Epidermal melanocyte (primary cell): ENCODE measurements around the gene MOB3C.
A peak's percentile ranks its signal among the peaks of the same experiment; 100 is the strongest.

Experiments
- DNase-seq: peaks from one replicate; pipeline ENCODE4 v3.0.0; 2011; ENCODE audit warnings: low spot score; ENCODE audit not compliant: insufficient read length

The MOB3C gene

DNA sequence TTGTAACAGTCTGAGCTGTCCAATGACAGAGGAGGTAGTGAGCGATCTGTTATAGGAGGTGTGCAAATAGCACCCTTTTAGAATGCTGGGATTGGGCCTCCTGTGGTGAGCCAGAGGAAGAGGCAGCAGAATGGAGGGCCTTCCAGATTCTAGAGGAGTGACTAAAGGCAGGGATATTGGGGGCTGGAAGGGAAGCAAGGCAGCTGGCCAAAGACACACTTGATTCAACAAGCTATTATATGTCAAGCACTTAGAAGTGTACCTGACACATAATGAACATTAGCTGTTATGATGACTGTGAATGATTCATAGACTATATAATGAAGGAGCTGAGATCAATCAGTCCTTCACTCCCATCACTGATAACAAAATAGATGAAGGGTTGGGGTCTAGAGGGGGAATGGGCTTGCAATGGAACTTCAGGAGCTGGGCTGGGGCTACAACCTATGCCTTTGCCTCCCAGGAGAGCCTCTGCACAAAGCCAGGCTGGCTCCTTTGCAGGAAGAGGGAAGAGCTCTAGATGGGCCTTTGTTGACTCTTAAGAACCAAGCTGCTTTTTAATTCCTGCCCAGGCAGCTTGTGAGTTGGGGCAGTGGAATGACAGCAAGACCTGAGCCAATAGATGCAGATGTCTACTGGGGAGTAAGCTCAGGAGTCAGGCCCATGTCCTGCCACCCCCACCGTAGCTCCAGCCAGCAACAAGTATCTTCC lies 10.2 kb downstream of the MOB3C start:
- DNase-seq = no peak

DNA sequence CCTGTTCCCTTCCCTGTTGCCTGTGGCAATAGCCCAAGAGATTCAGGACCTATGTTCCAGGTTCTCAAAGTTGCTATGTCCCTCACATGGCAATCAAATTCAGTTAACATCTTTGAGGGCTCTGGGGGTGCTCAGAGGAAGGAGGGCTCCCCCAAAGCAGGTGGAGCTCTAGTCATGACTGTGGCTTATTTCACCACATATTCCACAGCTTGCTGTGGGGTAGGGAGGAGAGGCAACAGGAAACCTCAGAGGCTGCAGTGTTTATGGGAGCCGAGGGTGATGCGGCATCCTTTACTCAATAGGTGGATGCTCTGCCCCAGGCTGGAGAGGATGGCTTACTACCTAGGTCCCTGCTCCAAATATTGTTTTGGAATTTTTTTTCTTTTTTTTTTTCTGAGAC lies 11.4 kb downstream of the MOB3C start:
- DNase-seq = no peak

DNA sequence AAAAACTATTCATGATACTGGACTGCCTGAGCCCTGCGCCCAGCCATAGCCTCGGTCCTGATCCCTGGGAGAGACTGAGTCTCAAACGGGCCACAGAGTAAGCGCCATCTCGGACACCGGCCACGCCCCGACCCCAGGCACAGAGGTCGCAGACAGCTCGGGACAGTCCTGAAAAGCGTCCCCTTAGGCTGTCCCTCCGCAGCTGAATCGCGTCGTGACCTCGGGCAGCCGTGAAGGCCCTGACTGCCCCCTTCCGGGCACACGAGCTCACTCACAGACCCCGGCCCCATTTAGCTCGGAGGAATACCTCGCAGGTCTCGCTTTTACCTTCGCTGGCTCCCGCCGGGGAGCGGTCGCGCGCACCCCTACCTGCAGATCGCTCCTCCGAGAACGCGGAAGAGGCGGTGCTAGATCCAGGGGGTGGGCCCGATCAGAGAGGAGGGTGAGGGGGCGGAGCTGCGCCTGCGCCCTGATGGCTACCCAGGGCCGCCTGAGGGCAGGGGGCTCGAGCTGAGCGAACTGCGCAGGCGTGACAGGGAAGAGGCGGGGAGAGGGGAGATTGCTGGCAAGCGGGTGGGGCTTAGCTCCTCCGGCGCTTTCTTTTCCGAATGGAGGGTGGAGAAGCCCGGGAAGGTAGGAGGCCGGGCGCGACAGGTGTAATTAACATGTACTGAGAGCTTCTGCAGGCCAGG lies 12.6 kb downstream of the MOB3C start, which contains the start of gene MKNK1:
MKNK1 (minus strand) TSS at position 411 of the 692 bp plus-strand sequence. CDS start 20,941 bp downstream, outside the sequence.
- peak; percentile 99 for DNase-seq

DNA sequence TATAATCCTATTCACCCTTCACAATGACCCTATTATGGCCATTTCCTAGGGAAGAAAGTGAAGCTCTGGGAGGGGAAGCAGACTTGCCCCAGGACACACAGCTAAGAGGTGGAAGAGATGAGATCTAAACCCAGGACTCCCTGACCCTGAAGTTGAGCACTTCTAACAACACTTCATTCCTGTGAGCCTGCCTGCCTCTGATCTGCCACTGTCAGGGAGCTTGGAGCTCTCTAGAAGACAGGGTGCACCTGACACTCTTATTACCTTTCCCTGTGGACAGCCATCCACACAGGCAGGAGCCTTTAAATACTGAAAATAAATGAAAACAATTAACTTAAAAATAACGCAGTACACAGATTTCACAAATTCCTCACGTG lies 13.1 kb downstream of the MOB3C start:
- no peak for DNase-seq

DNA sequence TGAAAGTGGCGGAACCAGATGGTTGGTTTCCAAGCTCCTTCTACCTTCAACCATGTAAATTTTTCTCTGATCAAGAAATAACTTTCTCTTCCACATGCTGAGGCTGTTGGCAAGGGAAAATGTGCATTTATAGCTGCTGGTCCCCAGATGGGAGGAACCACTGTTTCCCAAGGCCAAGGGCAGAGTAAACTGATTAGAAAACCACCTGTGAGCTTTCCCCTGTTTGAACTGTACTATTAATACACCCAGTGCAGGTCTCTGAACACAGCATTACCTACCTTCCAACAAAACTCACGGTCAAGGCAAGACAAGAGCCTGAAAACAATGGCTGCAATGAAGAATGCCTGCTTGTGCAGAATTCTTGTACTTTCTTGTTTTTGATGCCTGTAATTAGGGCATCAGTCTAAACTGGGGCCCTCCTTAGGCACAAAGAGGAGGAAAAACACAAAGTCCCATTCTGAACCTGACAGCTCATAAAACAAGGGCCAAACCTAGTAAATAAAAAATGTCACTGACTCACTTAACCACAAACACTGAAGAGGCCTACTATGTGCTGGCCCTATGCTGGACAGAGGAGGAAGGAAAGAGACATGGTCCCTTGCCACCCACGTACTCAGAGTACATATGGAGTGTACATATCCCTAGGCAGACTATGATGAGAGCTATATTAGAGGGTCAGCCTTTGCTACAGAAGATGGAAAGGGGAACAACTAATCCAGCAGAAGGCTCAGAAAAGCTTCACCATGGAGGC lies 15.2 kb downstream of the MOB3C start:
- DNase-seq = no peak

DNA sequence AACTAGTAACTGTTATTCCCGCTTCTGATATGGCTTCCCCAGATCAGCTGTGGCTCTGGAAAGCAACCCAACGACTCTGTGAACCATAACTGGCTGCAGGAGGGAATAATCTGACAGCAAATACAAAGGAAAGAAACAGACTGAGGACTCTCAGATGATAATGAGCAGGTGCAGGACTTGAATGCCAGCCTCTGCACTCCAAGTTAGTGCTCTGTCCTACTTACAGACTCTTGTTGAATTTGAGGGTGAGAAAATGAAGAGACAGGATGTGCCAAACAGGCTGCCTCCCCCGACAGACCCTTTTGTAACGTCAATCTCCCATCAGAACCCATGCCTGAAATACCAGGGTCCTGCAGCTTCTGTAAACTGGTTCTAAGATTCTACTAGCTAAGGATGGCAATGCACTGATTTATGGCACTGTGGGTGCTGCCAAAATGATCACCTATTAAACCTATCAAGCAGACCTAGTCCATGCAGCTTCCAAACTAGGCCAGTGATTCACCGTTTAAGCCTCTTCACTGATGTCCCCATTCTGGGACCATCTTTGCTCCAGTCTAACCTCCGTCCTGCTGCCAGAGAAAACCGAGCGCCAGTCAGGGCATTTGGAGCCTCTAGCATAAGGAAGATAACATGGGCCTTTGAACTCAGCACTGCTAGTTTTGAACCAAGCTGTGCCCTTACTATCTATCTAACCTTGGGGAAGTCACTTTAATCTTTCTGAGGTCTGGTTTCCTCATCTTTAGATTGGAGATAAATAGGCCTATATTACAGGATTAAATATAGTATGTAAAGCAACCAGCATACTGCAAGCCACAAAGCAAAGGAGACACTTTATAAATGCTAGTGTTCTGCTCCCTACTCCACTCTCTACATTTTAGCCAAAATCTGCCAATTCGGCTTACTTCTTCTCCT lies 17.3 kb downstream of the MOB3C start:
- no peak for DNase-seq

DNA sequence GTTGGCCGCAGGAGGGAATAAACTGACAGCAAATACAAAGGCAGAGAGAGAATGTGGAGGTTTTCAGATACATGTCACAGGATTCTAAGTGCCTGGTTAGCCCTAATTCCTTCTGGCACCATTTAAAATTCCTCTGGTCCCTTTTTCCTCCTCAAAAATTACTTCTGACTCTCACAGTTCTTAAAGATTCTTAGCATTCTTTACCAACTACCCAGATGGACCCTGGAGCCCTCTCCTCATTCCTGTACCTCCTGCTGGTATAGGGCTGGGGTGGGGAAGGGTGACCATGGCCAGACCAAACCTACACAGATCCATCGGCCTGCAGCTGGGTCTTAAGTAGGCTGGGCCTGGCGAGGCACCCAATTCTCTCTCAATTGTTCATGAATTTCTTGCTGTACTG lies 19.8 kb downstream of the MOB3C start:
- DNase-seq = no peak

DNA sequence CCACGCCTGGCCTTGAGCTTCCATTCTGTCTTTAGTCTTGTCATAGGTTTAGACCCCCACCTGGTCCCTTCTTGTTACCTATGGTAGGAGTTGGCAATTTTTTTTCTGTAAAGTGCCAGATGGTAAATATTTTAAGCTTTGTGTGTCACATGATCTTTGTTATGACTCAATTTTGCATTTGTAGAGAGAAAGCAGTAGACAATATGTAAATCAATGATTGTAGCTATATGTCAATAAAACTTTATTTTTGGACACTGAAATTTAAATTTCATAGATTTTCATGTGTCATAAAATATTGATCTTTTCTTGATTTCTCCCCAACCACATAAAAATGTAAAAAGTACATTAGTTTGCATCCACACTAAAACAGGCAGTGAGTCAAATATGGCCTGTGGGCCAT lies 20.6 kb downstream of the MOB3C start:
- no peak for DNase-seq

DNA sequence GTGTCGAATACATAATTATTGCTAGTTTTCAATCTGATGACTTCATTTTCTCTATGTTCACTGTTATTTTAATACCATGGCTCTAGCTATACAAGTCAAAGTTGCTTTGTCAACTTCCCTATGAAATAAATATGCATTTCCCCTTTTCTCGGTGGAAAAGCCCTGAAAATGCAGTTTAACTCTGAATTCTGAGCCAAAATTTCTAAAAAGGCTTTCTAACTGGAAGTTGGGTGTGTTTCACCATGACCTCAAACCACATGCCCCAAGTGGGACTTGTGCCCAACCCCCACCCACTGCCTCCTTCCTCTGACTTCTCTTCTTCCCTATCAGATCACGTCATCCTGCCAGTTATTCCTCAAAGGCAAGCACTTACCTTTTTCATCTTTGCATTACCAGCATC lies 21.5 kb downstream of the MOB3C start:
- DNase-seq = no peak

DNA sequence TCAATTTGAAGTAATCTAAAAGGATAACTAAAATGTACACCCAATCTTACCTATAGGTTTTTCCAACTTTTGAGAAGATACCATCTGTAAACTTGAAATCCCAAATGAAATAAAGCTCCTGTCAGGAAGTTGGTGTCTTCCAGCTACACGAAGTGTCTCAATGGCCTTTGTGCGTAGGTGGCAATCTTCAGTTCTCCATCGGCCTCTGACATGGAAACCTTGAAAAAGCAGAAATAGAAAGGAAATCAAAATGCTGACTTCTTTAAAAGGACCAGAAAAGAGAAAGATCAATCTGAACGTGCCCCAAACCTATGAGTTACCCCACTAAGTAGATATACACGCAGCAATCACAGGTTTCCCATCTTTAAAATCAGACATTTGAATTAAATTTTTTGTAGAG lies 22.5 kb downstream of the MOB3C start:
- no peak for DNase-seq

DNA sequence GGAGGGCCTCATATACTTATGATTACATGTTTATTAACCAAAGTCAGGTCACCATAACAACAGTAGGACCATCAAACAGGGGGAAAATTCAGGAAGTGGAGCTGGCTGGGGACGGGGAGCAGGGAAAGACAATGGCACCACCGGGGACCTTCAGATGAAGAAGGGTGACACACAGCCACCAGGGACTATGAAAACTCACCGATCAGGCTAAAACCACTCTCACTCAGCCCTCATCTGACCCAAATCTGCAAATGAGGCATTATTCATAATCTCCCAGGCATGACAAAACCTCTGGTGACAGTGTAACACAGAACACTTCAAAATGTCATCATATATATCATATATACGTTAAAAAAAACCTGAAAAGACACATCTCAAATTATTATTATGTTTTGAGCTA lies 23.8 kb downstream of the MOB3C start:
- DNase-seq = no peak

DNA sequence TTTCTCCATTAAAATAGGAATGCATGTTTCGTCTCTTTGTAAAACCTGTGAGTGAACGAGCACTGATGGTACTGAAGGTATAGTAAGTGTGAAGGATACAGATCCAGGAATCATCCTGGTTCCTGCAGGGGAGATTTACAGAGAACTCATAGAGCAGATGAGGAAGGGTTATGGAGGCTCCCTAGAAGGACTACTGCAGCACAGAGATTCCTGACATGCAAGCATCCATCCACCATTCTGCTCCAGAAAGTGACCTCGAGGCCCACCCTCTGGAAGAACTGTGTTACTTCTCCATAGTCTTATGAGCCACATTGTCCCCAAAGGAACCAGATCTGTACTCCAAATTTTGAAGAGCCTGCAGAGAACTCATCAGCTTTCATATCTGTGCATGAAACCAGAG lies 27.1 kb downstream of the MOB3C start:
- DNase-seq = no peak

DNA sequence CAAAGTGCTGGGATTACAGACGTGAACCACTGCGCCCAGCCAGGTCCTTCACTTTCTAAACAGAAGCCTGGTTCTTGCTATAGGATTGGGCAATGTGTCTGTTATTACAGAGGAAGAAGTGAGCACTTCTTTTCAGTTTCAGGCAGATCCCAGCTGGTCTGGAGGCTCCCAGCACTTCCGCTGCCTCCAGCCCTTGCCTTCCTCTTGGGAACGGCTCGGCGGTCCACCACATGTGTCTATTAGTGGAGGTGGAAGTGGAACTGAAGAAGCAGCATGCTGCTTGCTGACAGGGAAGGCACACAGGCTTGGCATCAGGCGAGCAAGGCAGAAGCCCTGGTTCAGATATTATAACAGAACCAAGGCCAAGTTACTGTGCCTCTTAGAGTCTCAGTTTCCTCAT lies 29.5 kb downstream of the MOB3C start:
- DNase-seq = no peak

DNA sequence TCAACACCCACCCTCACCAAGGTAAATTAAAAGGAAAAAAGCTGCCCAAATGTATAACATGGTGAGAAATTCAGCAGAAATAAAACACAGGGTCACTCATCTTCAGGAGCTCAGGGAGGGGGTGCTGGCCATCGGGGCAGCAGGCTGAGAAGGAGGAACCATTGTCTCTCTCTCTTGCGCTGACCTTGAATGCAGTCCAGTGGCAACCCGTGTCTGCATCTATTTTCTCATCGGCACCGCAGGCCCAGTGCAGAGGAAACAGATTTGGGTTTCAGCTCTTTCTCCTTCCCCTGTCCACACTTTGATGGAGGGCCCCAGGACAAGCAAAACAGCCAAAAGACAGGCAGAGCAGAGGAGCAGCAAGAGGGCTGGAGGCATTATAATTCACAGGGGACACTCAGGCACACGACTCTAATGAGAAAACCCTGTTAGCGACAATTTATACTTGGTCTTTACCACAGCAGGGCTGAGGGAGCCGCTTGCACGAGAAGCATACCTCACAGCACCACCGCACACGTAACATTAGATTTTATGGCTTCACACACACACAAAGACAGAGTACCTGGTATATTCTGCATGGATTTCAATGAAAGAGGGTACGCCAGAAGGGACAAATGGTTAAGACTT lies 31.2 kb downstream of the MOB3C start:
- DNase-seq = no peak

DNA sequence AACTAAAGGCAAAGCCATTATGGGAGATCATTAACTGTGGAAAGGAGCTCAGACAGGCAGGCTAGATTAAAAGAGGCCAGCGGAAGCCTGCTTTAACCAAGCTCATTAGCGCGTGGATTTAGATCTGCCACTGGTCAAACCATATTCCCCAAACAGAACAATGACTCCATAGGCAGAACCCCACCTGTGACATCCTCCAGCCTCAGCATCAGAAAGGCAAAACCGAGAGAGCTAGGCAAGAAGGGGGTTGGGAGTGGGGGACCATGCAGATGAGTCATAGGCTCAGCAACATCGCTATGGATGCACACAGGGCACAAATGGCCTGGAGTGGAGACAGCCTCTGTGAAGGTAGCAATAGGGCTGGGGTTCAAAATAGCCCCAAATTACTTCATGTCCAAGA lies 33.1 kb downstream of the MOB3C start:
- no peak for DNase-seq

DNA sequence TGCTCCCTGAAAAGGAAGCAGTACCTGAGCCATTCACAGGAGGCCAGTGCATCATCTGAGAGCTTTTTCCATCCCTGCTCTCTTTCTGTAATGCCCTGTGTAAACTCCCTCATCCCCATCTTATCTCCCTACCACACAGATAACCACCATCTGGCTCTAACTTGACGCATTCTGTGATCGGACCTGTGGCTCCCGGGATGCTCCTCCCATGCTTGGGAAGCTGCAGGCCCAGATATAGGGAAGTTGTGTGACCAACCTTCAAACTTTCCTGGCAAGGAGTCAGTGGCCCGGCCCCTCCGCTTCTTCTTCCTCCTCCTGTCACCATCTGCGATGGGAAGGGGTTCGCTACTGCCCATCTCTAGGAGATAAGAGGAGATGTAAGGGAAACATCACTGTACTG lies 33.6 kb downstream of the MOB3C start:
- no peak for DNase-seq

DNA sequence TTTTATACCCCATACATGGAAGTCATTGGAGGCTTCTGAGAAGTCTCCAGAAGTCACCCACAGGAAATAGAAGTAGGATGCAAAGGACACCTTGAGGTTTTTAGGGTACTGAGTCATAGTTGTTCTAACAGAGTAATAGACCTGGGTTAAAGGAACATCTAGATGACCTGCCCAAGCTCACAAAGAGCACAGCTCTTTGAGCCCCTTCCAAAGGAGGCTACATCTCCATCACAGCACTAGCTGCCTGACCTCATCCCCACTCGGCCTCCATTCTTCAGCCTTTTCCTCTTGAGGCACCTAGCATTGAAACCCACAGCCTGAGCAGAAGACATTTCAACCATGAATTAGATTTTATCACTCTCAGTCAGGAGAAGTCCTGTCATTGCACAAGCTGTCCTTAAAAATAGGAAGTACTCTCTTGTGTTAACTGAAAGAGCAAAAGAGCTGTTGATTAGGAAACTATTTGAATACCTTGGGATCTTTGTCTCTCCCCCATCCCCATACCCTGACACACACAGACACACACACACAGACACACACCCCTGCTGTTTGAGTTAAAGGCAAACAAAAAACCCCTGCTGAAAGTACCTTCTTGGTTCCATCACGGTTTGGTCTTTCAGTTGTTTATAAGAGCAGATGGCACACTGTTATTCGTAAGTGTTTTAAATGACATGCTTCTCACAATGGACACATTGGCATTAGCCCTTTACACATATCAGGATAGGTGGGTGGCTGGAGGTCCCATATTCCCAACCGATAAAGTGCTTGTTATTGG lies 34.7 kb downstream of the MOB3C start:
- DNase-seq = no peak

DNA sequence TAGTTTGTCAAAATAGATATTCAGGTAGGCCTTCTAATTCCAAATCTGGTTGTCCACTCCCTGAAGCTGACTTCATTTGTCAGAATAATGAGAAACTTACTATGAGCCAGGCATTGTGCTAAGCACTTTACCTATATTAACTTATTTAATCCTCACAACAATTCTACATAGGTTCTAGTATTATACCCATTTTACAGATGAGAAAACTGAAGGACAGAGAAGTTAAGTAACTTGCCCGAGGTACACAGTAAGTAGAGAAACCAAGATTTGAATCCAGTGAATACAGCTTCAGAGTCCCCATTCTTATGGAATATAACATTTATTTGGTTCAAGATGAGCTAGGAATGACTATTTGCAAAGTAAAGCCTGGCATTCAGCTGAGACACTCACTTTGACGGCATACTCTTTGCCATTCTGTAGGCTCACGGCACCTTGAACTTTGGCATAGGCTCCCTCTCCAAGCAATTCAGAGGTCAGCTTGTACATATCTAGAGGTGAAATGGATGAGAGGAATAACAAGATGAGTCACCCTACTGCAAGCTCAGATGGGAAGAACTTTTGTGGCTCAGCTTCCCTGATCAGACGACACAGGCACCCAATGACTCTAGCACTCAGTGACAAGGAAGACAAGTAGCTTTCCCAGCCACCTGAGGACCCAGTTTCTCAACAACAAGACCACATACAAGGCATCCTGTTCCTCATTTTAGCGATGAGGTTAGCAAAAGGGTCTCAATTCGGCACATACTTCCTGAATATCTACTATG lies 36.3 kb downstream of the MOB3C start:
- no peak for DNase-seq

DNA sequence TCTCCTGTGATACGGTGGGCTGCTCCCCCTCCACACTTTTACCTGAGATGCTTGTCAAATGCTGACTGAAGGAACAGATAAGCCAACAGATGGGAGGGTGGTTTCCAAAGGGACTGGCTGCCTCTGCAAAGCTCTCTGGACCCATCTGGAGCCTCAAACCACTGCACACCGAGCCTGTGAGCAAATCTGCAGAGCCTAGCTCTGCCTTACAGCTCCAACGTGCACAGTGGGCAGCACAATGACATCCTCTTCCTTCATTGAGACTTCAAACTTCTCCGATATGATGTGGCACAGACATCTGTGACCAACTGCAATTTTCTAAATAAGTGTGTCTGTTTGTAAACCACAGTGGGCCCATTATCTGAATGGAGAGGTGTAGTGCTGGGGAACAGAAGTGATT lies 38.9 kb downstream of the MOB3C start:
- no peak for DNase-seq
